Psoas muscle (tissue), 8 donors: ENCODE measurements around the gene BRD7. TPM values are rescaled to one million over a fixed set of nuclear protein-coding genes. Genes with fewer than 3 reads are reported as not detected.

Experiments
- ATAC-seq, 4 donors: fragments of 200-7000 bp; cut with Tn5 transposase; one replicate each; pipeline ENCODE4 v1.9.1; 2020; ENCODE audit warnings: moderate library complexity in 3 of 4, mild to moderate bottlenecking in 2 of 4
- DNase-seq, 2 donors: peaks; one replicate each; pipeline ENCODE4 v3.0.0-alpha.2; 2020
- H3K27ac ChIP-seq: fragments of 200-600 bp; one replicate; pipeline ENCODE4 v1.8.0; 2022
- H3K27me3 ChIP-seq, 3 donors: fragments of 200-600 bp in 1 of 3; one replicate each; pipeline versions ENCODE4 v1.6.1 to v1.8.0; 2013 to 2022; ENCODE audit warnings: low read length in 2 of 3, mild to moderate bottlenecking in 2 of 3, moderate library complexity in 1 of 3; ENCODE audit not compliant: insufficient read depth in 3 of 3
- H3K36me3 ChIP-seq, 2 donors: fragments of 200-600 bp in 1 of 2; one replicate each; pipeline versions ENCODE4 v1.6.1 to v1.8.0; 2013 to 2022; ENCODE audit warnings: low read depth in 1 of 2, mild to moderate bottlenecking in 1 of 2, moderate library complexity in 1 of 2; ENCODE audit not compliant: insufficient read depth in 1 of 2
- H3K4me1 ChIP-seq: fragments of 200-600 bp; one replicate; pipeline ENCODE4 v1.8.0; 2022
- H3K4me3 ChIP-seq: fragments of 200-600 bp; one replicate; pipeline ENCODE4 v1.8.0; 2022; ENCODE audit warnings: mild to moderate bottlenecking
- H3K9me3 ChIP-seq: fragments of 200-600 bp; one replicate; pipeline ENCODE4 v1.8.0; 2022
- CTCF ChIP-seq: fragments of 200-600 bp; IDR thresholded peaks from one replicate; pipeline ENCODE4 v1.8.0; 2022; ENCODE audit warnings: antibody characterized with exemption
- WGBS, 3 donors: extraction: QIAGEN DNeasy Blood & Tissue Kit; methylation state at CpG; one replicate each; pipeline versions ENCODE4 v1.1.6 to v1.1.7; 2013; 5-methylcytosine and 5-hydroxymethylcytosine counted together
- intact Hi-C, 2 donors: fragments of 100-400 bp; cut with DNase I; formaldehyde crosslinking; loops; one replicate each; pipeline versions ENCODE4 v1.11.0 to v1.14.2; 2022
- polyA plus RNA-seq, 3 donors: library from polyadenylated mRNA; stranded (reverse); fragments of 200-250 nt; gene quantifications; one replicate each; pipeline ENCODE4 v1.2.3, GENCODE V29; 2013
- total RNA-seq, 4 donors: library from RNA; stranded (reverse); fragmentation: NEBNext Ultra II Directional in 2 of 4; extraction: Animal tissue kit (Norgen Biotek cat#: 25700) in 2 of 4; gene quantifications; one replicate each; pipeline versions ENCODE4 v1.2.1 to v1.2.4, GENCODE V29; 2021 to 2023
- donor health status: healthy with polysubstance abuse.
- donor health status: DM: no; HTN: no; CAD: no; lungs with moderate emphysema.
- donor health status: Bipolar disorder and iron deficiency.
- donor health status: healthy.
- donor health status: DM: yes; HTN: yes; CAD: no.
- donor health status: DM: no; HTN: no; CAD: no.
- donor health status: DM: no; HTN: no; CAD: no.
- donor health status: DM: yes; HTN: yes; CAD: no.

BRD7 gene
- total and polyA plus RNA-seq, 7 donors: 32.4 to 77.1 (median 49.1) TPM

- whole genome bisulfite sequencing, 3 donors: 69 to 81% (median 74%) methylated on average over 27 to 33 of the region's 33 CpGs
- H3K27ac ChIP-seq: no peak overlapping the region
- no peak for ATAC-seq
- H3K27me3 ChIP-seq: no peaks in the 10 kb centered on the region
- H3K4me1 ChIP-seq: no peaks in the 10 kb centered on the region
- H3K36me3 ChIP-seq: no peaks in the 10 kb centered on the region
- no peak overlapping the region for H3K4me3 ChIP-seq
- H3K9me3 ChIP-seq: no peaks in the 10 kb centered on the region
- intact Hi-C loops: no loop called here
- no peak for TF ChIP-seq CTCF
- DNase-seq: peak in 1 of 2 donors; percentile 50
Observed at GRCh38 chr16:50303605-50304466, 65.0 kb downstream of the BRD7 start.

GRCh38 chr16:50303041-50303604 is 65.7 kb downstream of the BRD7 start:
- no peaks in the 10 kb centered on the region for H3K36me3 ChIP-seq
- no peaks in the 10 kb centered on the region for H3K9me3 ChIP-seq
- H3K4me3 ChIP-seq: no peak overlapping the region
- ATAC-seq: no peak
- intact Hi-C loops: no loop called here
- no peak for TF ChIP-seq CTCF
- H3K27me3 ChIP-seq: no peaks in the 10 kb centered on the region
- DNase-seq: no peak
- 87 to 89% (median 88%) methylated on average over 11 of the region's 11 CpGs for WGBS, 3 donors
- H3K27ac ChIP-seq: no peak overlapping the region
- no peaks in the 10 kb centered on the region for H3K4me1 ChIP-seq

GRCh38 chr16:50302472-50303005 is 66.2 kb downstream of the BRD7 start:
- Histone ChIP-seq H3K4me3 (no peak overlapping the region), H3K27me3 (no peaks in the 10 kb centered on the region), H3K4me1 (no peaks in the 10 kb centered on the region), H3K36me3 (no peaks in the 10 kb centered on the region), H3K27ac (no peak overlapping the region), H3K9me3 (no peaks in the 10 kb centered on the region)
- WGBS, 3 donors: 87 to 91% (median 88%) methylated on average over 15 of the region's 15 CpGs
- TF ChIP-seq CTCF: no peak
- intact Hi-C loops: no loop called here
- ATAC-seq (no peak), DNase-seq (peak in 1 of 2 donors; percentile 28)

- Histone ChIP-seq H3K36me3 (no peaks in the 10 kb centered on the region), H3K27me3 (no peaks in the 10 kb centered on the region), H3K4me1 (no peaks in the 10 kb centered on the region), H3K4me3 (no peak overlapping the region), H3K27ac (no peak overlapping the region), H3K9me3 (no peaks in the 10 kb centered on the region)
- TF ChIP-seq CTCF: no peak
- peak; percentile 66 to 77 for DNase-seq
- WGBS, 3 donors: 76 to 82% (median 80%) methylated on average over 19 to 21 of the region's 21 CpGs
- ATAC-seq: peak in 3 of 4 donors; percentile 18 to 50 (median 22)
- intact Hi-C loops: no loop called here
Observed at GRCh38 chr16:50301626-50302471, 66.9 kb downstream of the BRD7 start.
